ENCODE measurements around the gene NELFE.
"Not testable (repeated sequence)": the region's sequence is repeated elsewhere in the genome, so short reads cannot be mapped to it uniquely, and the experiment has no call there.

Gene NELFE

DNA sequence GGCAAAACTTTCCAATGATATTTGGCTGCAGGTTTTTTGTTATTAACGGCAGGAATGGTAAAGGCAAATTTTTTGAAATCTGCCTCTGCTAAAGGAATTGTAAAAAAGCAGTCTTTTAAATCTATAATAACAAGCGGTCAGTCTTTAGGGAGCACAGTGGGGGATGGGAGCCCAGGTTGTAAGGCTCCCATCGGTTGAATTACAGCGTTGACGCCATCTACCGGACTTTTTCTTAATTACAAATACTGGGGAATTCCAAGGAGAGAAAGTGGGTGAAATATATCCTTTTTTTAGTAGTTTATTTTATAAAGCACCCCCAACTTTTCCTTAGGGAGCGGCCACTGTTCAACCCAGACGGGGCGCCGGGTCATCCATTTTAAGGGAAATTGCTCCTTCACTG, 30.6 kb upstream of the NELFE start:
- not testable (repeated sequence) for H3K9me3 ChIP-seq (ENCODE audit: severe bottlenecking); H3K27ac ChIP-seq; H3K36me3 ChIP-seq; DNase-seq; H3K27me3 ChIP-seq (ENCODE audit: insufficient read depth, low read depth, severe bottlenecking); H3K4me3 ChIP-seq (ENCODE audit: low read depth, low read length)

DNA sequence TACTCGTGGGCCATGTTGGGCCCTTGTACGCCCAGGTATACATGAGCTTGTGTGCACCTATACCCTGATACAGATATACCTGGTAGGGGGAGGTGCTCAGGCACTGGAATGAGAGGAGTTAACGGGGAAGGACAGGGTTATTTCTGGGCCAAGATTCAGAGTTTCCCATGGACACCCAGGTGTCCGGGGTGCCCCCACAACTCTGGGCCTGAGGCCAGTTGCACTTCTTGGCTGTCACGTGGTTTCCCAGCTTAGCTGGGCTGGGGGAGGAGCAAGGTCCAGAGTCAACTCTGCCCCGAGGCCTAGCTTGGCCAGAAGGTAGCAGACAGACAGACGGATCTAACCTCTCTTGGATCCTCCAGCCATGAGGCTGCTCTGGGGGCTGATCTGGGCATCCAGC, 23.0 kb upstream of the NELFE start, which contains the start of gene C4A:
TSS of gene C4A (plus strand) at position 314 of the 400 bp plus-strand sequence. CDS start at position 365, 51 bp downstream.
- H3K9me3 ChIP-seq (ENCODE audit: severe bottlenecking); H3K27ac ChIP-seq; H3K4me3 ChIP-seq (ENCODE audit: low read depth, low read length); H3K27me3 ChIP-seq (ENCODE audit: insufficient read depth, low read depth, severe bottlenecking); DNase-seq: not testable (repeated sequence)
- H3K36me3 ChIP-seq, result peaks cover 12% of the 10 kb centered on the region

DNA sequence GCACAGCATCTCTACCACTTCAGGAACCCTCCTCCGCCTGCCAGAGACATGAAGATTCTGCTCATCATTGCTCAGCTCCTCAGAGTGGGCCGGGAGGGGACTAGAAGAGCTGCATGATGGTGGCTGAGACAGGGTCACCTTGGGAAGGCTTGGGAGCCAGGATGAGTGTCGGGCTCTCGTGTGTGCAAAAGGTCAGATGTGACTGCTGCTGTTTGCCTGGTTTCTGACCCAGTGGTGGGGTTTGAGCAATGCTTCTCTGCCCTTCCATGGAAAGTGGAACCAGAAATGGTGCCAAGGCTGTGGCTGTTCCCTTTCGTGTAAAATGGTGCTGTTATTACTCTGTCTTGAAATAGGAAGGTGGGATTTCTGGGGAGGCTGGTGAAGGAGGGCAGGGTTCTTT, 22.2 kb upstream of the NELFE start:
- H3K36me3 ChIP-seq, result peaks cover 12% of the 10 kb centered on the region
- not testable (repeated sequence) for H3K27me3 ChIP-seq (ENCODE audit: insufficient read depth, low read depth, severe bottlenecking); H3K4me3 ChIP-seq (ENCODE audit: low read depth, low read length); DNase-seq; H3K9me3 ChIP-seq (ENCODE audit: severe bottlenecking); H3K27ac ChIP-seq

- not testable (repeated sequence) for DNase-seq; H3K4me3 ChIP-seq (ENCODE audit: low read depth, low read length); H3K27me3 ChIP-seq (ENCODE audit: insufficient read depth, low read depth, severe bottlenecking); H3K27ac ChIP-seq; H3K9me3 ChIP-seq (ENCODE audit: severe bottlenecking)
- H3K36me3 ChIP-seq, result peaks cover 12% of the 10 kb centered on the region
These were observed 21.6 kb upstream of the NELFE start for GRCh38 chr6:31980195-31980876.

- Histone ChIP-seq H3K27ac (no peak overlapping the region), H3K36me3 (peaks cover 16% of the 10 kb centered on the region), H3K27me3 (ENCODE audit: insufficient read depth, low read depth, severe bottlenecking) (no peaks in the 10 kb centered on the region), H3K9me3 (ENCODE audit: severe bottlenecking) (peaks cover 5% of the 10 kb centered on the region), H3K4me3 (ENCODE audit: low read depth, low read length) (no peak overlapping the region)
- TF ChIP-seq, protein P1, sequence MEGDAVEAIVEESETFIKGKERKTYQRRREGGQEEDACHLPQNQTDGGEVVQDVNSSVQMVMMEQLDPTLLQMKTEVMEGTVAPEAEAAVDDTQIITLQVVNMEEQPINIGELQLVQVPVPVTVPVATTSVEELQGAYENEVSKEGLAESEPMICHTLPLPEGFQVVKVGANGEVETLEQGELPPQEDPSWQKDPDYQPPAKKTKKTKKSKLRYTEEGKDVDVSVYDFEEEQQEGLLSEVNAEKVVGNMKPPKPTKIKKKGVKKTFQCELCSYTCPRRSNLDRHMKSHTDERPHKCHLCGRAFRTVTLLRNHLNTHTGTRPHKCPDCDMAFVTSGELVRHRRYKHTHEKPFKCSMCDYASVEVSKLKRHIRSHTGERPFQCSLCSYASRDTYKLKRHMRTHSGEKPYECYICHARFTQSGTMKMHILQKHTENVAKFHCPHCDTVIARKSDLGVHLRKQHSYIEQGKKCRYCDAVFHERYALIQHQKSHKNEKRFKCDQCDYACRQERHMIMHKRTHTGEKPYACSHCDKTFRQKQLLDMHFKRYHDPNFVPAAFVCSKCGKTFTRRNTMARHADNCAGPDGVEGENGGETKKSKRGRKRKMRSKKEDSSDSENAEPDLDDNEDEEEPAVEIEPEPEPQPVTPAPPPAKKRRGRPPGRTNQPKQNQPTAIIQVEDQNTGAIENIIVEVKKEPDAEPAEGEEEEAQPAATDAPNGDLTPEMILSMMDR (IDR thresholded peaks at IDR 0.05; ENCODE audit: low read depth, low read length), result no peak
- no peak for DNase-seq
These were observed 20.6 kb upstream of the NELFE start for GRCh38 chr6:31979238-31979898.

DNA sequence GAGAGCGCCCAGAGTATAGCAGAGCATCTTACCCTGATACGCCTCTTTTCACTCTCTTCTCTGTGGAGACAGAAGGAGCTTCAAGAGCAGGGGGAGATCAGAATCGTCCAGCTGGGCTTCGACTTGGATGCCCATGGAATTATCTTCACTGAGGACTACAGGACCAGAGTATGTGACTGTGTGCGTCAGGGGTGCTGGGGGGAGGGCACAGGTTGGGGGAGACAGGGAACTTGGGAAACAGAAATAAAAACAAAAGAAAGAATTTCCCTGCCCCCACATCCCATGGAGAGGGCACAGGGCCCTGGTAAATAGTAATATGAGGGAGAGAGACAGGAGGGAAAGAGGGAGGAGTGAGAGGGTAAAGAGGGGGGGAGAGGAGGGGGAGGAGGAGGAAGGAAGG, 20.1 kb upstream of the NELFE start:
- Histone ChIP-seq H3K27me3 (ENCODE audit: insufficient read depth, low read depth, severe bottlenecking) (no peaks in the 10 kb centered on the region), H3K9me3 (ENCODE audit: severe bottlenecking) (peaks cover 5% of the 10 kb centered on the region), H3K36me3 (peaks cover 18% of the 10 kb centered on the region), H3K27ac (no peak overlapping the region), H3K4me3 (ENCODE audit: low read depth, low read length) (no peak overlapping the region)
- TF ChIP-seq, protein P1 (IDR thresholded peaks at IDR 0.05; ENCODE audit: low read depth, low read length), result no peak
- DNase-seq, result no peak

DNA sequence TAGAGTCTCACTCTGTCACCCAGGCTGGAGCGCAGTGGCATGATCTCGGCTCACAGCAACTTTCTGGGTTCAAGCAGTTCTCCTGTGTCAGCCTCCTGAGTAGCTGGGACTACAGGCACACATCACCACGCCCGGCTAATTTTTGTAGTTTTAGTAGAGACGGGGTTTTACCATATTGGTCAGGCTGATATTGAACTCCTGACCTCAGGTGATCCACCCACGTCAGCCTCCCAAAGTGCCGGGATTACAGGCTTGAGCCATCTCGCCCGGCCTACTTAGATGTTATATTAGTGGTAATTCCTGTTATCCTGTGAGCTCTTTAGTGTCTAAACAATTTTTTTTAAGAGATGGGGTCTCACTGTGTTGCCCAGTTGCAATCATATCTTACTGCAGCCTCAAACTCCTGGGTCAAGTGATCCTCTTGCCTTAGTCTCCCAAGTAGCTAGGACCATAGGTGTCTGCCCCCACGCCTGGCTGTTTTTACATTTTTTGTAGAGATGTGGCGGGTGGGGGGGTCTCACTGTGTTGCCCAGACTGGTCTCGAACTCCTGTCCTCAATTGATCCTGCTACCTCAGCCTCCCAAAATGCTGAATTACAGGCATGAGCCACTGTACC, 19.2 kb upstream of the NELFE start:
- Histone ChIP-seq H3K4me3 (ENCODE audit: low read depth, low read length) (no peak overlapping the region), H3K36me3 (peaks cover 18% of the 10 kb centered on the region), H3K9me3 (ENCODE audit: severe bottlenecking) (peaks cover 5% of the 10 kb centered on the region), H3K27ac (no peak overlapping the region), H3K27me3 (ENCODE audit: insufficient read depth, low read depth, severe bottlenecking) (no peaks in the 10 kb centered on the region)
- TF ChIP-seq, protein P1 (IDR thresholded peaks at IDR 0.05; ENCODE audit: low read depth, low read length), result no peak
- DNase-seq, result no peak

- not testable (repeated sequence) for H3K27ac ChIP-seq; H3K27me3 ChIP-seq (ENCODE audit: insufficient read depth, low read depth, severe bottlenecking); H3K9me3 ChIP-seq (ENCODE audit: severe bottlenecking); H3K4me3 ChIP-seq (ENCODE audit: low read depth, low read length); DNase-seq
- H3K36me3 ChIP-seq, result peaks cover 21% of the 10 kb centered on the region
These were observed 17.3 kb upstream of the NELFE start for GRCh38 chr6:31976065-31976464.

Measured in WERI-Rb-1 (cell line).